B cell (primary cell): ENCODE data around the gene EDNRA. TPM values are rescaled to one million over a fixed set of nuclear protein-coding genes. Genes with fewer than 3 reads are reported as not detected.

Source experiments
- ATAC-seq: fragments of 200-7000 bp; cut with Tn5 transposase; one replicate; pipeline ENCODE4 v1.10.0; 2021; ENCODE audit warnings: low read depth, mild to moderate bottlenecking, moderate number of reproducible peaks, moderate library complexity
- CTCF ChIA-PET: fragments of 350-600 bp; sonication (Branson Sonifier 250); formaldehyde crosslinking; loops from one replicate; lab custom pipeline; 2021; ENCODE audit warnings: antibody characterized with exemption, inconsistent platforms; lab: Charles Lee
- POLR2A ChIA-PET: fragments of 350-600 bp; sonication (Branson Sonifier 250); formaldehyde crosslinking; loops from one replicate; lab custom pipeline; 2021; ENCODE audit warnings: antibody characterized with exemption; lab: Charles Lee
- DNase-seq: peaks from one replicate; pipeline ENCODE4 v3.0.0; 2013
- H2AFZ ChIP-seq: 2 replicates; pipeline ENCODE4 v1.6.1; 2012; ENCODE audit warnings: mild to moderate bottlenecking, low read depth, low read length; ENCODE audit not compliant: insufficient read depth, poor library complexity, severe bottlenecking
- H3K27ac ChIP-seq, 2 donors: 1 replicate in 1 of 2; 2 replicates in 1 of 2; pipeline ENCODE4 v1.5.1; 2012 to 2013; ENCODE audit warnings: low read length in 2 of 2, mild to moderate bottlenecking in 2 of 2, moderate library complexity in 1 of 2
- H3K27me3 ChIP-seq, 4 experiments: fragments of 200-600 bp in 1 of 4; sonication (generic) in 1 of 4; replicated peaks in 1 of 4; 1 replicate in 2 of 4; 2 replicates in 2 of 4; pipeline versions ENCODE4 v1.6.1 to v1.7.0; 2013 to 2016; ENCODE audit warnings: low read length in 3 of 4, mild to moderate bottlenecking in 2 of 4, mixed read lengths in 1 of 4, moderate library complexity in 1 of 4; ENCODE audit not compliant: insufficient read depth in 4 of 4, control insufficient read depth in 3 of 4; ENCODE audit errors: control extremely low read depth in 1 of 4
- H3K36me3 ChIP-seq, 2 experiments: replicated peaks in 1 of 2; 1 replicate in 1 of 2; 2 replicates in 1 of 2; pipeline versions ENCODE4 v1.6.1 to v1.7.1; 2013; ENCODE audit warnings: low read length in 1 of 2; ENCODE audit not compliant: insufficient read depth in 2 of 2, control insufficient read depth in 1 of 2; ENCODE audit errors: control extremely low read depth in 1 of 2, extremely low read depth in 1 of 2
- H3K4me1 ChIP-seq, 2 donors: fragments of 200-600 bp in 1 of 2; sonication (generic) in 1 of 2; 1 replicate in 1 of 2; 2 replicates in 1 of 2; pipeline versions ENCODE4 v1.5.1 to v1.6.1; 2013 to 2017; ENCODE audit warnings: low read length in 2 of 2; ENCODE audit not compliant: control insufficient read depth in 2 of 2, insufficient read depth in 2 of 2
- H3K4me2 ChIP-seq: replicated peaks from 2 replicates; pipeline ENCODE3; 2012; ENCODE audit warnings: mild to moderate bottlenecking, low read depth, low read length; ENCODE audit not compliant: poor library complexity, severe bottlenecking
- H3K4me3 ChIP-seq, 5 experiments: fragments of 200-600 bp in 1 of 5; sonication (generic) in 1 of 5; 1 replicate in 3 of 5; 2 replicates in 2 of 5; pipeline versions ENCODE4 v1.5.1 to v1.7.0; 2011 to 2016; ENCODE audit warnings: low read length in 4 of 5, mild to moderate bottlenecking in 4 of 5, low read depth in 2 of 5, control low read depth in 1 of 5, moderate library complexity in 1 of 5; ENCODE audit not compliant: insufficient read depth in 1 of 5; ENCODE audit errors: control extremely low read depth in 1 of 5, extremely low read depth in 1 of 5
- H3K79me2 ChIP-seq: fragments of 200-600 bp; sonication (generic); one replicate; pipeline ENCODE4 v1.6.0; 2016; ENCODE audit warnings: low read length; ENCODE audit not compliant: control insufficient read depth, insufficient read depth
- H3K9ac ChIP-seq: fragments of 200-600 bp; sonication (generic); 2 replicates; pipeline ENCODE4 v1.6.1; 2017; ENCODE audit warnings: mild to moderate bottlenecking, low read length, moderate library complexity
- H3K9me3 ChIP-seq, 3 donors: one replicate each; pipeline versions ENCODE4 v1.6.1 to v1.7.1; 2013; ENCODE audit warnings: low read length in 2 of 3; ENCODE audit not compliant: control insufficient read depth in 2 of 3, insufficient read depth in 1 of 3; ENCODE audit errors: control extremely low read depth in 1 of 3
- H4K20me1 ChIP-seq: 2 replicates; pipeline ENCODE4 v1.6.0; 2012; ENCODE audit warnings: mild to moderate bottlenecking, low read length; ENCODE audit not compliant: insufficient read depth, control insufficient read depth, poor library complexity, severe bottlenecking
- H3K27ac Mint-ChIP-seq: one replicate; pipeline ENCODE4 v1.8.0; 2021; ENCODE audit warnings: mixed read lengths
- H3K27me3 Mint-ChIP-seq: one replicate; pipeline ENCODE4 v1.8.0; 2021; ENCODE audit warnings: mixed read lengths
- H3K4me1 Mint-ChIP-seq: one replicate; pipeline ENCODE4 v1.8.0; 2021; ENCODE audit warnings: mixed read lengths
- H3K4me3 Mint-ChIP-seq: one replicate; pipeline ENCODE4 v1.8.0; 2021; ENCODE audit warnings: mixed read lengths
- H3K9me3 Mint-ChIP-seq: one replicate; pipeline ENCODE4 v1.8.0; 2022; ENCODE audit warnings: mixed read lengths; ENCODE audit not compliant: insufficient read depth
- EZH2 ChIP-seq: IDR thresholded peaks from 2 replicates; pipeline ENCODE4 v1.6.1; 2012; ENCODE audit warnings: borderline replicate concordance, low read depth, mild to moderate bottlenecking, moderate library complexity, low read length; ENCODE audit not compliant: insufficient read depth, poor library complexity, severe bottlenecking
- WGBS: methylation state at CpG from one replicate; pipeline ENCODE4 v1.1.5; 2013; ENCODE audit warnings: missing lambda C conversion rate; ENCODE audit not compliant: insufficient coverage; 5-methylcytosine and 5-hydroxymethylcytosine counted together
- intact Hi-C: fragments of 100-400 bp; cut with micrococcal nuclease; formaldehyde crosslinking; loops from one replicate; pipeline ENCODE4 v1.10.0; 2022
- polyA plus RNA-seq: library from polyadenylated mRNA; depleted of rRNA; stranded (reverse); fragments of >200 nt; gene quantifications from 2 replicates; pipeline ENCODE4 v1.2.3, GENCODE V29; 2012
- total RNA-seq, 2 donors: library from RNA; stranded (reverse); fragments of 120-200 nt in 1 of 2; gene quantifications; 1 replicate in 1 of 2; 2 replicates in 1 of 2; pipeline versions ENCODE4 v1.2.3 to v1.2.4, GENCODE V29; 2013 to 2022
- TF ChIP-seq, protein P1 (sequence below): fragments of 200-600 bp; IDR thresholded peaks from one replicate; pipeline ENCODE4 v1.8.0; 2022; ENCODE audit warnings: antibody characterized with exemption, mild to moderate bottlenecking

The EDNRA gene
- total and polyA plus RNA-seq, 2 donors (not counting 1 experiment from before 2014, with no cell fraction given): not detected

DNA sequence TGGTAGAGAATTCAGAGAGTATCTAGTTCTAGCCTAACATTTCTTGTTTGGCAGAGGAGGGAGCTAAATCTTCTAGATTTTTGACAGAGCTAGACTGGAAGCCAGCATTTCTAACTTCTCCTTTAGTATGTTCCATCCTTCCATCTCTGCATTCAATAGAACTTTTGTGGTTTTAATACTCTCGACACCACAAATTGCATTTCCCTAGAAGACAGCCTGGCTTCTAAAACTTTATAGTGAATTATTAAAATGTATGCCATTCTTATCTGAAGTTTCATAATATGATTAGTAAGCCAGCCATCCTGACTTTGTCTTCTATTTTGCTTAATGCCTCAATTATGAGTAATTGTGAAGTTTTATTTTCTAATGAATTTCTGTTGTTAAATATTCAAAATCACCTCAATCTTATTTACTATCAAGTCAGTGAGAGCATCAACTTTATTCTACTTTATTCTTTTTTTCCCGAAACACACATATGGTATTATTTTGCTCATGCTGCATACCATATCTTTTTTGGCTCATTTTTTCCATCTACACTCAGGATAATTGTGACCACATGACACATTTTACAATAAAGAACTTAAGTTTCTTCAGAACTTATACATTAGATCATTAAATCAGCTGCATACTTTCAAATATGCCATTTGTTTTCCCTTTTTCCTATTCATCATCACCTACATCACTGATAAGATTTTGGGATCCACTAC, 30.2 kb downstream of the EDNRA start:
- H2AFZ ChIP-seq: no peak overlapping the region
- WGBS: 100% methylated on average over 1 of the region's 2 CpGs
- H4K20me1 ChIP-seq: no peaks in the 10 kb centered on the region
- no peaks in the 10 kb centered on the region for H3K79me2 ChIP-seq
- DNase-seq: no peak
- ChIA-PET POLR2A (no interaction called here), CTCF (interaction anchor here (1.2 to 1.5 kb wide), 2 partner anchors 8 to 356 kb away, joined by 3 read pairs; no protein-coding TSS in a partner anchor)
- H3K27ac Mint-ChIP-seq: no peak overlapping the region
- H3K4me3 ChIP-seq: no peak overlapping the region
- no peaks in the 10 kb centered on the region for H3K27me3 ChIP-seq
- no peak overlapping the region for H3K9ac ChIP-seq
- no peak overlapping the region for H3K4me2 ChIP-seq
- H3K27ac ChIP-seq: no peak overlapping the region
- no peaks in the 10 kb centered on the region for H3K9me3 ChIP-seq
- intact Hi-C loops: no loop called here
- TF ChIP-seq, protein P1, sequence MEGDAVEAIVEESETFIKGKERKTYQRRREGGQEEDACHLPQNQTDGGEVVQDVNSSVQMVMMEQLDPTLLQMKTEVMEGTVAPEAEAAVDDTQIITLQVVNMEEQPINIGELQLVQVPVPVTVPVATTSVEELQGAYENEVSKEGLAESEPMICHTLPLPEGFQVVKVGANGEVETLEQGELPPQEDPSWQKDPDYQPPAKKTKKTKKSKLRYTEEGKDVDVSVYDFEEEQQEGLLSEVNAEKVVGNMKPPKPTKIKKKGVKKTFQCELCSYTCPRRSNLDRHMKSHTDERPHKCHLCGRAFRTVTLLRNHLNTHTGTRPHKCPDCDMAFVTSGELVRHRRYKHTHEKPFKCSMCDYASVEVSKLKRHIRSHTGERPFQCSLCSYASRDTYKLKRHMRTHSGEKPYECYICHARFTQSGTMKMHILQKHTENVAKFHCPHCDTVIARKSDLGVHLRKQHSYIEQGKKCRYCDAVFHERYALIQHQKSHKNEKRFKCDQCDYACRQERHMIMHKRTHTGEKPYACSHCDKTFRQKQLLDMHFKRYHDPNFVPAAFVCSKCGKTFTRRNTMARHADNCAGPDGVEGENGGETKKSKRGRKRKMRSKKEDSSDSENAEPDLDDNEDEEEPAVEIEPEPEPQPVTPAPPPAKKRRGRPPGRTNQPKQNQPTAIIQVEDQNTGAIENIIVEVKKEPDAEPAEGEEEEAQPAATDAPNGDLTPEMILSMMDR: no peak
- no peak for TF ChIP-seq EZH2
- H3K4me1 Mint-ChIP-seq: no peaks in the 10 kb centered on the region
- H3K27me3 Mint-ChIP-seq: peaks cover 18% of the 10 kb centered on the region
- no peak overlapping the region for H3K4me3 Mint-ChIP-seq
- no peaks in the 10 kb centered on the region for H3K9me3 Mint-ChIP-seq
- no peak for ATAC-seq
- no peaks in the 10 kb centered on the region for H3K4me1 ChIP-seq
- no peaks in the 10 kb centered on the region for H3K36me3 ChIP-seq

DNA sequence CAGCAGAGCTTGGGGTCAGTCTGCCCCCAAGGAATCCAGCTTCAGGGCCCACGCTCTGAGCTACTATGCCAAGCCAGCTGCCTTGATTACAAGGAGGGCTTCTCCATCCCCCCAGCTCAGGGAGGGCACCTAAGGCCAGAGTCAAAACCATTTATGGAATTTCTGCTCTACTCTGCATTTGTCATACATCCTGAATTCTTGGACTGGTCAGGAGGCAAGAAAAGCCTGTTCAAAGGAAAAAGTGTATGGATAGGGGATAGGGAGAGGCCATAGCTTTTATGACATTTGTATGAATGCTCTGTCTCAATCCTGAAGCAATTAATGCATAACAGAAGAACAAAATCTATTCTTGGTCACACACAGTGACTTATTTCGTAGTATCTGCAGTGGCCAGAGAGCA, 32.2 kb downstream of the EDNRA start:
- Histone ChIP-seq H3K4me1 (no peaks in the 10 kb centered on the region), H3K36me3 (no peaks in the 10 kb centered on the region), H3K9me3 (no peaks in the 10 kb centered on the region), H3K79me2 (no peaks in the 10 kb centered on the region), H3K4me2 (no peak overlapping the region), H3K4me3 (no peak overlapping the region), H3K9ac (no peak overlapping the region), H3K27ac (no peak overlapping the region), H3K27me3 (no peaks in the 10 kb centered on the region), H4K20me1 (no peaks in the 10 kb centered on the region), H2AFZ (no peak overlapping the region)
- POLR2A ChIA-PET: no interaction called here
- Mint-ChIP-seq H3K4me3 (no peak overlapping the region), H3K27ac (no peak overlapping the region), H3K27me3 (peaks cover 18% of the 10 kb centered on the region), H3K4me1 (no peaks in the 10 kb centered on the region), H3K9me3 (no peaks in the 10 kb centered on the region)
- no peak for TF ChIP-seq EZH2
- TF ChIP-seq, protein P1: no peak
- intact Hi-C loops: no loop called here
- DNase-seq (no peak), ATAC-seq (no peak)
- WGBS: 92% methylated on average over 1 of the region's 2 CpGs
- CTCF ChIA-PET: no interaction called here
